ENCODE data around the gene SHC4.

SHC4 gene

GRCh38 chr15:48845123-48845522 lies 118.6 kb downstream of the SHC4 start:
- no peak overlapping the region for H3K4me3 ChIP-seq (replicated peaks; ENCODE audit: low read depth, low read length)
- TF ChIP-seq, protein P1, sequence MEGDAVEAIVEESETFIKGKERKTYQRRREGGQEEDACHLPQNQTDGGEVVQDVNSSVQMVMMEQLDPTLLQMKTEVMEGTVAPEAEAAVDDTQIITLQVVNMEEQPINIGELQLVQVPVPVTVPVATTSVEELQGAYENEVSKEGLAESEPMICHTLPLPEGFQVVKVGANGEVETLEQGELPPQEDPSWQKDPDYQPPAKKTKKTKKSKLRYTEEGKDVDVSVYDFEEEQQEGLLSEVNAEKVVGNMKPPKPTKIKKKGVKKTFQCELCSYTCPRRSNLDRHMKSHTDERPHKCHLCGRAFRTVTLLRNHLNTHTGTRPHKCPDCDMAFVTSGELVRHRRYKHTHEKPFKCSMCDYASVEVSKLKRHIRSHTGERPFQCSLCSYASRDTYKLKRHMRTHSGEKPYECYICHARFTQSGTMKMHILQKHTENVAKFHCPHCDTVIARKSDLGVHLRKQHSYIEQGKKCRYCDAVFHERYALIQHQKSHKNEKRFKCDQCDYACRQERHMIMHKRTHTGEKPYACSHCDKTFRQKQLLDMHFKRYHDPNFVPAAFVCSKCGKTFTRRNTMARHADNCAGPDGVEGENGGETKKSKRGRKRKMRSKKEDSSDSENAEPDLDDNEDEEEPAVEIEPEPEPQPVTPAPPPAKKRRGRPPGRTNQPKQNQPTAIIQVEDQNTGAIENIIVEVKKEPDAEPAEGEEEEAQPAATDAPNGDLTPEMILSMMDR (IDR thresholded peaks at IDR 0.05; ENCODE audit: low read length, missing control alignments) = no peak
- DNase-seq (ENCODE audit: low read depth) = no peak

GRCh38 chr15:48842501-48842900 lies 121.2 kb downstream of the SHC4 start:
- no peak overlapping the region for H3K4me3 ChIP-seq (replicated peaks; ENCODE audit: low read depth, low read length)

GRCh38 chr15:48834756-48835155 lies 129.0 kb downstream of the SHC4 start:
- DNase-seq (ENCODE audit: low read depth) = no peak
- H3K4me3 ChIP-seq (replicated peaks; ENCODE audit: low read depth, low read length) = no peak overlapping the region
- TF ChIP-seq, protein P1 (IDR thresholded peaks at IDR 0.05; ENCODE audit: low read length, missing control alignments) = no peak

More at GRCh38 chr15:48842501-48842900, 121.2 kb downstream of the SHC4 start:
- TF ChIP-seq, protein P1 (IDR thresholded peaks at IDR 0.05; ENCODE audit: low read length, missing control alignments) = no peak
- no peak for DNase-seq (ENCODE audit: low read depth)

GRCh38 chr15:48833526-48834239 lies 130.0 kb downstream of the SHC4 start:
- TF ChIP-seq, protein P1 (IDR thresholded peaks at IDR 0.05; ENCODE audit: low read length, missing control alignments) = no peak
- DNase-seq (ENCODE audit: low read depth) = no peak
- no peak overlapping the region for H3K4me3 ChIP-seq (replicated peaks; ENCODE audit: low read depth, low read length)

DNA sequence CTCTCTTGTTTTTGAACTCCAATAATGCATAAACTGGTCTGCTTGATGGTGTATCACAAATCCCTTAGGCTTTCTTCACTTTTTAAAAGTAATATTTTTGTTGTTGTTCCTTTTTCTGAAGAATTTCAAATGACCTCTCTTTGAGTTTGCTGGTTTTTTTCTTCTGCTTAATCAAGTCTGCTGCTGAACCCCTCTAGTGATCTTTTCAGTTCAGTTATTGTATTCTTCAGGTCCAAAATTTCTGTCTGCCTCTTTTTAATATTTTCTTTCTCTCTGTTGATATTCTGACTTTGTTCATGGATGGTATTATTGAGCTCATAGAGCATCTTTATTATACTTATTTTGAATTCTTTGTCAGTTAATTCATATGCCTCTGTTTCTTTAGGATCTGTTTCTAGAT lies 131.1 kb downstream of the SHC4 start:
- DNase-seq (ENCODE audit: low read depth) = no peak
- TF ChIP-seq, protein P1 (IDR thresholded peaks at IDR 0.05; ENCODE audit: low read length, missing control alignments) = no peak
- H3K4me3 ChIP-seq (replicated peaks; ENCODE audit: low read depth, low read length) = no peak overlapping the region

- no peak overlapping the region for H3K4me3 ChIP-seq (replicated peaks; ENCODE audit: low read depth, low read length)
- TF ChIP-seq, protein P1 (IDR thresholded peaks at IDR 0.05; ENCODE audit: low read length, missing control alignments) = no peak
- no peak for DNase-seq (ENCODE audit: low read depth)
Observed at GRCh38 chr15:48828906-48829305, 134.8 kb downstream of the SHC4 start.

DNA sequence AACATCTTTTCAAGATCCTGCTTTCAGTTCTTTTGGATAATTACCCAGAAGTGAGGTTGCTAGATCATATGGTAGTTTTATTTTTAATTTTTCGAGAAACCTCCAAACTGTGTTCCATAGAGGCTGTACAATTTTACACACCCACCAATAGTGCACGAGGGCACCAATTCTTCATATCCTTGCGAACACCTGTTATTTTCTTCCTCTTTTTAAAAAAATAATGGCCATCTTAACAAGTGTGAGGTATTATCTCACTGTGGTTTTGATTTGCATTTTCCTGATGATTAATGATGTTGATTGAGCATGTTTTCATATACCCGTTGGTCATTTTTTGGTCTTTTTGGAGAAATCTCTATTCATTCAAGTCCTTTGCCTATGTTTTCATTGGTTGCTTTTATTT lies 135.2 kb downstream of the SHC4 start:
- no peak overlapping the region for H3K4me3 ChIP-seq (replicated peaks; ENCODE audit: low read depth, low read length)
- no peak for DNase-seq (ENCODE audit: low read depth)
- TF ChIP-seq, protein P1 (IDR thresholded peaks at IDR 0.05; ENCODE audit: low read length, missing control alignments) = no peak
